GM12801 (cell line): Measurements from ENCODE around the gene ZFAND2A.

ENCODE experiments used
- CTCF ChIP-seq: IDR thresholded peaks from one replicate; pipeline ENCODE4 v1.5.1; 2011; ENCODE audit warnings: control low read depth; ENCODE audit not compliant: insufficient read length; ENCODE audit errors: extremely low read depth

Gene ZFAND2A

DNA sequence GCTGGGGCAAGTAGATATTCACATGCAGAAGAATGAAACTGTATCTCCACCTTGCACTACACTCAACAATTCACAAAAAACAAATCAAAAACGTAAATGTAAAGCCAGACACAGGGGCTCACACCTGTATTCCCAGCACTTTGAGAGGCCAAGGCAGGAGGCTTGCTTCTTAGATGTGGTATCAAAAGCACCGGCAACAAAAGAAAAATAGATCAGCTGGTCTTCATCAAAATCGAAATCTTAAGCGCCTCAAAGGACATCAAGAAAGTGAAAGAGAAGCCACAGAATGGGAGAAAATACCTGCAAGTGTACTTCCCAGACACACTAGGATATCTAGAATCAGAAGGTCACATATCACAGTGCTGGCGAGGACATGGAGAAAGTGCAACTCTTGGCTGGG lies 40.8 kb downstream of the ZFAND2A start:
- TF ChIP-seq CTCF = no peak

GRCh38 chr7:1117321-1117928 lies 42.6 kb downstream of the ZFAND2A start:
- TF ChIP-seq CTCF = no peak

GRCh38 chr7:1114505-1114904 lies 45.5 kb downstream of the ZFAND2A start:
- TF ChIP-seq CTCF = no peak

- no peak for TF ChIP-seq CTCF
These were observed 45.9 kb downstream of the ZFAND2A start for GRCh38 chr7:1114088-1114487.

DNA sequence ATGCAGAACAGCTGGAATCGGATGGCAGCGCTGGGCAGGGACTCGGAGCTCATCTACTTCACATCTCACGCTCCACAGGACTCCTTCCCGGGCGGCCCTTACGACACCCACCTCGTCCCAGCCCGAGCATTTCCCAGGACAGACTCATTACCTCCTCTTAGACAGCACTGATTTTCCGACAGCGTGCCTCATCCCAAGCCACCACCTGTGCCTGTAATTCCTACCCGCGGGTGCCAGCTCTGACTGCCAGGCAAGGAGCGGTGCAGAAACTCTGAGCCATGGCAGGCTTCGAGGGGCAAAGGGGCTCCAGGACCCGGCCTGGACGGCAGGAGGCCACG lies 46.5 kb downstream of the ZFAND2A start:
- no peak for TF ChIP-seq CTCF

- TF ChIP-seq CTCF = no peak
These were observed 47.1 kb downstream of the ZFAND2A start for GRCh38 chr7:1112625-1113547.

DNA sequence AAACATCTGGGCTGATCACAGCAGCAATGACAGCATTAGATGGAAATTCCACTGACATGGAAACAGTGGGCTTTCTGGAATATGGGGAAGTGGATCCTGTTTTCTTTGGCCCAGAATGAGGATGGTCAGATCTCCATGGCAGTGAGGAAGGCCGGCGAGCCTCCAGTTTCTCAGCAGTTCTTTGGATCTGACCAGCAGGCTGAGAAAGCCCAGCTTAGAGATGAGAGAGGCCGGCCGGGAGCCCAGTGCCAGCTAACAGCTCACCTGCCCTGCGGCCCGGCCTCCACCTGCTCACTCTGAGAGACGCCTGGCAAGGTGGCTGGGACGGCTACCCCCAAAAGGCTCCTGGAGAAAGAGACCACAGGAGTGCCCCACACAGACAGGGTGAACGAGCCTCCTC lies 47.9 kb downstream of the ZFAND2A start:
- TF ChIP-seq CTCF = no peak
